DOHH2 (cell line): Measurements from ENCODE around the gene SYNGR4.
"Not testable (repeated sequence)": the region's sequence is repeated elsewhere in the genome, so short reads cannot be mapped to it uniquely, and the experiment has no call there.

ENCODE experiments used
- H3F3A ChIP-seq: fragments of 200-600 bp; sonication (generic), shearing (Covaris generic); 2 replicates; pipeline ENCODE4 v1.6.0; 2016; ENCODE audit warnings: antibody characterized with exemption, mild to moderate bottlenecking; ENCODE audit not compliant: control insufficient read depth, insufficient read depth
- H3K27ac ChIP-seq: fragments of 200-600 bp; sonication (generic); 2 replicates; pipeline ENCODE4 v1.5.1; 2014; ENCODE audit warnings: low read depth, mild to moderate bottlenecking, low read length, moderate library complexity
- H3K27me3 ChIP-seq: fragments of 200-600 bp; sonication (generic); 2 replicates; pipeline ENCODE4 v1.6.1; 2014; ENCODE audit warnings: mild to moderate bottlenecking, low read length, mixed read lengths; ENCODE audit not compliant: control insufficient read depth
- H3K36me3 ChIP-seq: fragments of 200-600 bp; sonication (generic); 2 replicates; pipeline ENCODE4 v1.6.1; 2014; ENCODE audit warnings: mild to moderate bottlenecking, low read length, moderate library complexity, mixed read lengths; ENCODE audit not compliant: control insufficient read depth
- H3K4me1 ChIP-seq: fragments of 200-600 bp; sonication (generic); 2 replicates; pipeline ENCODE4 v1.6.1; 2014; ENCODE audit warnings: mild to moderate bottlenecking, low read length, mixed read lengths; ENCODE audit not compliant: control insufficient read depth
- H3K4me2 ChIP-seq: fragments of 200-600 bp; sonication (generic); 2 replicates; pipeline ENCODE4 v1.6.0; 2014; ENCODE audit warnings: mild to moderate bottlenecking, low read length, moderate library complexity
- H3K4me3 ChIP-seq: fragments of 200-600 bp; sonication (generic); 2 replicates; pipeline ENCODE4 v1.5.1; 2014; ENCODE audit warnings: mild to moderate bottlenecking, low read length, mixed read lengths
- H3K79me2 ChIP-seq: fragments of 200-600 bp; sonication (generic); 2 replicates; pipeline ENCODE4 v1.6.1; 2014; ENCODE audit warnings: mild to moderate bottlenecking, low read length, mixed read lengths; ENCODE audit not compliant: control insufficient read depth
- H3K9me2 ChIP-seq: fragments of 200-600 bp; sonication (generic); replicated peaks from 2 replicates; pipeline ENCODE4 v1.6.1; 2014; ENCODE audit warnings: mild to moderate bottlenecking, low read length, mixed read lengths; ENCODE audit not compliant: control insufficient read depth
- H3K9me3 ChIP-seq: fragments of 200-600 bp; sonication (generic); 2 replicates; pipeline ENCODE4 v1.6.1; 2014; ENCODE audit warnings: antibody characterized with exemption, low read length, mixed read lengths; ENCODE audit not compliant: control insufficient read depth, insufficient read depth
- H4K20me1 ChIP-seq: fragments of 200-600 bp; sonication (generic); 2 replicates; pipeline ENCODE4 v1.6.0; 2014; ENCODE audit warnings: low read depth, mild to moderate bottlenecking, antibody characterized with exemption, low read length, moderate library complexity; ENCODE audit not compliant: control insufficient read depth, insufficient read depth
- CTCF ChIP-seq: fragments of 200-600 bp; sonication (generic); IDR thresholded peaks from one replicate; pipeline ENCODE4 v1.5.1; 2014; ENCODE audit warnings: antibody characterized with exemption, mild to moderate bottlenecking, low read depth, low read length; ENCODE audit not compliant: poor library complexity, severe bottlenecking
- EZH2phosphoT487 ChIP-seq: fragments of 200-600 bp; sonication (generic); IDR thresholded peaks from 2 replicates; pipeline ENCODE4 v1.6.1; 2017; ENCODE audit warnings: borderline replicate concordance, mild to moderate bottlenecking, antibody characterized with exemption, low read length, moderate library complexity, mixed read lengths

The SYNGR4 gene, protein sequence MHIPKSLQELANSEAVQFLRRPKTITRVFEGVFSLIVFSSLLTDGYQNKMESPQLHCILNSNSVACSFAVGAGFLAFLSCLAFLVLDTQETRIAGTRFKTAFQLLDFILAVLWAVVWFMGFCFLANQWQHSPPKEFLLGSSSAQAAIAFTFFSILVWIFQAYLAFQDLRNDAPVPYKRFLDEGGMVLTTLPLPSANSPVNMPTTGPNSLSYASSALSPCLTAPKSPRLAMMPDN

DNA sequence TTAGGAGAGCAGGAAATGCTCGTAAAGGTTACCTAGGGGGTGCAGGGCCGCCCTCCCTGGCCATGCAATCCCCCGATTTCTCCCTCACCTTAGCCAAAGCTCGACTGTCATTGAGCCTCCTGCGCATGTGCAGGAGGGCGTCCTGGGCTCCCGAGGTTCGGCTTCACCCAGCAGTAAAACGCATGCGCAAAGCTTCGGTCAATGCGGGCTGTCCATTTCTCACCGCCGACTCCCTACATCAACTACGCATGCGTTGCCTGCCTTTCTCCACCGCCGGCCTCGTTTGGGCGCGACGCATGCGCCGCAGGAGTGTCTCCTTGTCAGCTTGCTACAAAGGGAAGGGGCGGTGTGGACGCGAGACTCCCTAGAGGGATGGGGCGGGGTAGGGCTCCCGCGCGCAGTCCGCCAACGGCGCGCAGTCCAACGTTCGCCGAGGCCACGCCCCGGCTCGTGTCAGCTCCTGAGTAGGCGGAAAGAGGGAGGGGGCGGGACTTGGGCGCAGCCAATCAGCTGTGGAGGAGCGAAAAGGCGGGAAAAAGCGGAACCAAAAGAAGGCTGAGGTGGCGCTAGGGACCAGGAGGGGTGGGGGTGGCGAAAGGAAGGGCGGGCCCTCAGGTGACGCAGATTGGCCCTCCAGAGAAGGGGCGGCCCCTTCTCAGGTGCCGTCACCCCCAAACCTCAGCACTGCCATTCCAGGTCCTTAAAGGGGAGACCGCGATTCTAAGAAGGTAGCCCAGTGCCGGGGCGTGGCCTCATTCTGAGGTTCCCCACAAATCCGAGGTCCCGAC lies at the start of gene SYNGR4, which contains the start of gene TMEM143:
SYNGR4 (plus strand) TSS at position 558 of the 788 bp plus-strand sequence. CDS start 1,476 bp downstream, outside the sequence.
TMEM143 (minus strand) TSS at position 131 of the 788 bp plus-strand sequence; CDS start at position 111, 20 bp downstream.
- peak within 1 kb of the TSS; percentile 93 for H3K4me2 ChIP-seq
- no peaks in the 10 kb centered on the region for H3K27me3 ChIP-seq
- H3K4me1 ChIP-seq, result peaks cover 17% of the 10 kb centered on the region
- H3F3A ChIP-seq, result no peaks in the 10 kb centered on the region
- peak within 1 kb of the TSS; percentile 90 for H3K4me3 ChIP-seq
- peaks cover 6% of the 10 kb centered on the region; the same call in 1 of the 2 replicates for H3K36me3 ChIP-seq
- H3K9me3 ChIP-seq, result no peaks in the 10 kb centered on the region
- H3K27ac ChIP-seq, result peak within 1 kb of the TSS; percentile 75
- no peaks in the 10 kb centered on the region for H3K79me2 ChIP-seq
- no peak for TF ChIP-seq EZH2phosphoT487
- no peak for TF ChIP-seq CTCF
- H4K20me1 ChIP-seq, result no peaks in the 10 kb centered on the region
- H3K9me2 ChIP-seq, result no peaks in the 10 kb centered on the region

- H3K4me1 ChIP-seq, result peaks cover 10% of the 10 kb centered on the region
- H3K79me2 ChIP-seq, result no peaks in the 10 kb centered on the region
- no peaks in the 10 kb centered on the region for H3K36me3 ChIP-seq
- no peaks in the 10 kb centered on the region for H3F3A ChIP-seq
- H3K9me3 ChIP-seq, result no peaks in the 10 kb centered on the region
- no peaks in the 10 kb centered on the region for H4K20me1 ChIP-seq
- H3K9me2 ChIP-seq, result no peaks in the 10 kb centered on the region
- TF ChIP-seq EZH2phosphoT487 (no peak), CTCF (no peak)
- no peak overlapping the region for H3K27ac ChIP-seq
- no peaks in the 10 kb centered on the region for H3K27me3 ChIP-seq
- no peak overlapping the region for H3K4me3 ChIP-seq
- H3K4me2 ChIP-seq, result no peak overlapping the region
Observed at GRCh38 chr19:48315712-48316111, 48.5 kb upstream of the SYNGR4 start.

DNA sequence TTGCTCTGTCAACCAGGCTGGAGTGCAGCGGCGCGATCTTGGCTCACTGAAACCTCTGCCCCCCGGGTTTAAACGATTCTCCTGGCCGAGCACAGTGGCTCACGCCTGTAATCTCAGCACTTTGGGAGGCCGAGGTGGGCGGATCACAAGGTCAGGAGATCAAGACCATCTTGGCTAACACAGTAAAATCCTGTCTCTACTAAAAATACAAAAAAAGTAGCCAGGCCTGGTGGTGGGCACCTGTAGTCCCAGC lies 46.5 kb upstream of the SYNGR4 start:
- H3K79me2 ChIP-seq, H3K27me3 ChIP-seq, H3K9me2 ChIP-seq, H3K4me2 ChIP-seq, H3K9me3 ChIP-seq, H3F3A ChIP-seq, H3K27ac ChIP-seq, H4K20me1 ChIP-seq, H3K4me3 ChIP-seq, H3K36me3 ChIP-seq: not testable (repeated sequence)
- H3K4me1 ChIP-seq, result peaks cover 25% of the 10 kb centered on the region

DNA sequence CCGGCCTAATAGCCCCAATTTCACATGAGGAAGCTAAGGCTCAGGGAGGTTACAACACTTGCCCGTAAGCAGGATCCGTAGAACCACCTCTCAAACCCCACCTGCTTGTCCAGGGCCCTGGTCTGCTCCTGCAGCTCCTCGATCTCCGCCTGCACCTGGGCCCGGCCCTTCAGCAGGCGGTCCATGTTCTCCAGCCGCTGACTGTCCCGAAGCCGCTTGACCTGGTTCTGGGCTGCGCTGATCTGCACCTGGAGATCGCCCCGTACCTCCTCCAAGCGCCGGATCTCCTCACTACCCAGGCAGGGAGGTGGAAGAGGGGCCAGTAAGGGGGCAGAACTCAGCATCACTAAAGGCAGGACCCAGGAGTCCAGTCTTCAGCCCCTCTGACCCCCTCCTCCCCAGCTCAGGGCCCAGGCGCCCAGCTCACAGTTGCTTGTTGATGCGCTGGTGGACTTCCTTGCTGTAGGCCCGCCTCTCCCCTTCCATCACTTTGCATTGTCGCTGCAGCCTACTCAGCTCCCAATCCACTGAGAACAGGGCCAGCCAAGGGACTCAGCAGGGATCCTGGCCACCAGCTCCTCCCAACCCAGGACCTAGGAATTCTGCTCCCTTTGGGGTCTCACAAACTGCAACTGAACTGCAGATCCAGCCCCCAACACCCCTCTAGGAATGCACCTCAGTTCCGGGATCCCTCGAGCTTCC lies 45.7 kb upstream of the SYNGR4 start:
- Histone ChIP-seq H3K4me2 (no peak overlapping the region), H4K20me1 (no peaks in the 10 kb centered on the region), H3K36me3 (no peaks in the 10 kb centered on the region; the same call in 1 of the 2 replicates), H3K9me2 (no peaks in the 10 kb centered on the region), H3K4me1 (peaks cover 33% of the 10 kb centered on the region), H3F3A (0 out of 2 replicates have a peak, but pooled peaks cover under 1% of the 10 kb centered on the region), H3K4me3 (no peak overlapping the region), H3K27ac (no peak overlapping the region), H3K79me2 (peaks cover 8% of the 10 kb centered on the region), H3K27me3 (no peaks in the 10 kb centered on the region), H3K9me3 (no peaks in the 10 kb centered on the region)
- TF ChIP-seq CTCF (no peak), EZH2phosphoT487 (no peak)
